ENCODE data around the gene PAK6.

DNA sequence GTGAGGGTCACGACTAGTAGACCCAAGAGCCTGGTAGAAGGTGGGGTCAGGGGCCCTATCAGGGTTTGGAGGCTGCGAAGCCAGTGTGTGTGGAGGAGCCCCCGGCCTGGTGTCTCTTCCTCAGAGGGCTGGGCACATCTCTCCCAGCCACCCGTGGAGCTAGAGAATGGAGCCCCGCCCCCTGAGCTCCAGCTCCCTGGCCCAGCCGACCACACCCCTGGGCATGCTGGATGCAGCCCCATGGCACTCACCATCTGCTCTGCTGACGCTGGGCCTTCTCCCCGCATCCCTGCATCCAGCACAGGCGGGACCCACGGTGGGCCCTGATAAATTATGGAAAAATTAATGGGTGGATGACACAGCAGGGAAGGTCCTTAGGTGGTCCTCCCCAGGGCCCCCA lies 26.5 kb downstream of the PAK6 start:
- TF ChIP-seq, protein P1, sequence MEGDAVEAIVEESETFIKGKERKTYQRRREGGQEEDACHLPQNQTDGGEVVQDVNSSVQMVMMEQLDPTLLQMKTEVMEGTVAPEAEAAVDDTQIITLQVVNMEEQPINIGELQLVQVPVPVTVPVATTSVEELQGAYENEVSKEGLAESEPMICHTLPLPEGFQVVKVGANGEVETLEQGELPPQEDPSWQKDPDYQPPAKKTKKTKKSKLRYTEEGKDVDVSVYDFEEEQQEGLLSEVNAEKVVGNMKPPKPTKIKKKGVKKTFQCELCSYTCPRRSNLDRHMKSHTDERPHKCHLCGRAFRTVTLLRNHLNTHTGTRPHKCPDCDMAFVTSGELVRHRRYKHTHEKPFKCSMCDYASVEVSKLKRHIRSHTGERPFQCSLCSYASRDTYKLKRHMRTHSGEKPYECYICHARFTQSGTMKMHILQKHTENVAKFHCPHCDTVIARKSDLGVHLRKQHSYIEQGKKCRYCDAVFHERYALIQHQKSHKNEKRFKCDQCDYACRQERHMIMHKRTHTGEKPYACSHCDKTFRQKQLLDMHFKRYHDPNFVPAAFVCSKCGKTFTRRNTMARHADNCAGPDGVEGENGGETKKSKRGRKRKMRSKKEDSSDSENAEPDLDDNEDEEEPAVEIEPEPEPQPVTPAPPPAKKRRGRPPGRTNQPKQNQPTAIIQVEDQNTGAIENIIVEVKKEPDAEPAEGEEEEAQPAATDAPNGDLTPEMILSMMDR (optimal IDR thresholded peaks at IDR 0.05 in 1 of 3, IDR thresholded peaks at IDR 0.05 in 1 of 3, conservative IDR thresholded peaks at IDR 0.05 in 1 of 3; ENCODE audit: extremely low read depth in 1 of 3, insufficient read depth in 2 of 3, low read length in 3 of 3) = no peak
- TF ChIP-seq EZH2 (IDR thresholded peaks at IDR 0.05; ENCODE audit: low read length) = no peak

Measured in keratinocyte (primary cell).